Measurements from ENCODE around the gene IGSF9B. TPM values are rescaled to one million over a fixed set of nuclear protein-coding genes. Genes with fewer than 3 reads are reported as not detected.

IGSF9B gene
- total RNA-seq, 1 experiment from 2014 or later, result not detected

DNA sequence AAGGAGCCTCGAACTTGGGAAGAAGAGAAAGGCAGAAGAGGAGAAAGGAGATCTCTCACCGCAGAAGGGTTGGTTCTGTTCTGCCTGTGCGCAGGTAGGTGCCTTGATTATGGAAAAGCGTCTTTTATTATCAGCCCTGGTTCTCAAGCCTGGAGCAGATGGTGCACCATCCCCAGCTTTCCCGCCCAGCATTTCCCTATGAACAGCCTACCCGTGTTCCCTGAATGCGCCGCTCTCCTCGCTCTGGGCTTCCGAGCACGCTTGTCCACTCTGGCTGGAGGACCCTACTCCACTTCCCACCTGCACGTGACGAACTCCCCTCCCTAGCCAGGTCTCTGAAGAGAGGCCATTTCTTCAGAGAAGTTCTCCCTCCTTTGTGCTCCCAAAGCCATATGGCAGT, 15.2 kb downstream of the IGSF9B start:
- ChIA-PET CTCF (no interaction called here), POLR2A (ENCODE audit: unreplicated experiment) (no interaction called here)
- Histone ChIP-seq H4K20me1 (ENCODE audit: insufficient read depth) (no peaks in the 10 kb centered on the region), H2AFZ (no peak overlapping the region), H3K27ac (no peak overlapping the region), H3K27me3 (ENCODE audit: insufficient read depth, low read depth) (peaks cover 90% of the 10 kb centered on the region), H3K4me2 (no peak overlapping the region), H3K4me1 (replicated peaks; ENCODE audit: insufficient read depth) (no peaks in the 10 kb centered on the region), H3K9me2 (ENCODE audit: insufficient read depth) (no peaks in the 10 kb centered on the region), H3K36me3 (ENCODE audit: low read depth) (no peaks in the 10 kb centered on the region), H3K9me3 (ENCODE audit: insufficient read depth, low read depth) (no peaks in the 10 kb centered on the region), H3F3A (ENCODE audit: insufficient read depth, low read depth) (no peaks in the 10 kb centered on the region), H3K79me2 (ENCODE audit: low read depth) (no peaks in the 10 kb centered on the region), H3K4me3 (no peak overlapping the region)
- intact Hi-C loops (cut with micrococcal nuclease; ENCODE audit: unreplicated experiment), result no loop called here
- no peak for DNase-seq
- TF ChIP-seq, protein P1, sequence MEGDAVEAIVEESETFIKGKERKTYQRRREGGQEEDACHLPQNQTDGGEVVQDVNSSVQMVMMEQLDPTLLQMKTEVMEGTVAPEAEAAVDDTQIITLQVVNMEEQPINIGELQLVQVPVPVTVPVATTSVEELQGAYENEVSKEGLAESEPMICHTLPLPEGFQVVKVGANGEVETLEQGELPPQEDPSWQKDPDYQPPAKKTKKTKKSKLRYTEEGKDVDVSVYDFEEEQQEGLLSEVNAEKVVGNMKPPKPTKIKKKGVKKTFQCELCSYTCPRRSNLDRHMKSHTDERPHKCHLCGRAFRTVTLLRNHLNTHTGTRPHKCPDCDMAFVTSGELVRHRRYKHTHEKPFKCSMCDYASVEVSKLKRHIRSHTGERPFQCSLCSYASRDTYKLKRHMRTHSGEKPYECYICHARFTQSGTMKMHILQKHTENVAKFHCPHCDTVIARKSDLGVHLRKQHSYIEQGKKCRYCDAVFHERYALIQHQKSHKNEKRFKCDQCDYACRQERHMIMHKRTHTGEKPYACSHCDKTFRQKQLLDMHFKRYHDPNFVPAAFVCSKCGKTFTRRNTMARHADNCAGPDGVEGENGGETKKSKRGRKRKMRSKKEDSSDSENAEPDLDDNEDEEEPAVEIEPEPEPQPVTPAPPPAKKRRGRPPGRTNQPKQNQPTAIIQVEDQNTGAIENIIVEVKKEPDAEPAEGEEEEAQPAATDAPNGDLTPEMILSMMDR (conservative IDR thresholded peaks at IDR 0.05), result no peak
- no peak for TF ChIP-seq EZH2 (IDR thresholded peaks at IDR 0.05; ENCODE audit: low read depth)
- no TSS peak for BruUV-seq (replicated peaks)

DNA sequence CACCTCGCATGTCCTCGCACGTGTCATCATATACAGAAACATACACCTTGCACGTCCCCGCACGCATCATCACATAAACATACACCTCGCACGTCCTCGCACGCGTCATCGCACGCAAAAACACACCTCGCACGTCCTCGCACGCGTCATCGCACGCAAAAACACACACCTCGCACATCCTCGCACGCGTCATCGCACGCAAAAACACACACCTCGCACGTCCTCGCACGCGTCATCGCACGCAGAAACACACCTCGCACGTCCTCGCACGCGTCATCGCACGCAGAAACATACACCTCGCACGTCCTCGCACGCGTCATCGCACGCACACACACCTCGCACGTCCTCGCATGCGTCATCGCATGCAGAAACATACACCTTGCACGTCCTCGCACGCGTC, 16.7 kb downstream of the IGSF9B start:
- ChIA-PET POLR2A (ENCODE audit: unreplicated experiment) (no interaction called here), CTCF (no interaction called here)
- Histone ChIP-seq H3K9me2 (ENCODE audit: insufficient read depth) (no peaks in the 10 kb centered on the region), H3K4me2 (no peak overlapping the region), H3K27me3 (ENCODE audit: insufficient read depth, low read depth) (peaks cover 90% of the 10 kb centered on the region), H2AFZ (no peak overlapping the region), H3K4me3 (no peak overlapping the region), H3F3A (ENCODE audit: insufficient read depth, low read depth) (no peaks in the 10 kb centered on the region), H3K79me2 (ENCODE audit: low read depth) (no peaks in the 10 kb centered on the region), H4K20me1 (ENCODE audit: insufficient read depth) (no peaks in the 10 kb centered on the region), H3K9me3 (ENCODE audit: insufficient read depth, low read depth) (no peaks in the 10 kb centered on the region), H3K4me1 (replicated peaks; ENCODE audit: insufficient read depth) (no peaks in the 10 kb centered on the region), H3K27ac (no peak overlapping the region), H3K36me3 (ENCODE audit: low read depth) (no peaks in the 10 kb centered on the region)
- BruUV-seq (replicated peaks), result no TSS peak
- intact Hi-C loops (cut with micrococcal nuclease; ENCODE audit: unreplicated experiment), result no loop called here
- TF ChIP-seq, protein P1 (conservative IDR thresholded peaks at IDR 0.05), result no peak
- no peak for TF ChIP-seq EZH2 (IDR thresholded peaks at IDR 0.05; ENCODE audit: low read depth)
- no peak for DNase-seq

DNA sequence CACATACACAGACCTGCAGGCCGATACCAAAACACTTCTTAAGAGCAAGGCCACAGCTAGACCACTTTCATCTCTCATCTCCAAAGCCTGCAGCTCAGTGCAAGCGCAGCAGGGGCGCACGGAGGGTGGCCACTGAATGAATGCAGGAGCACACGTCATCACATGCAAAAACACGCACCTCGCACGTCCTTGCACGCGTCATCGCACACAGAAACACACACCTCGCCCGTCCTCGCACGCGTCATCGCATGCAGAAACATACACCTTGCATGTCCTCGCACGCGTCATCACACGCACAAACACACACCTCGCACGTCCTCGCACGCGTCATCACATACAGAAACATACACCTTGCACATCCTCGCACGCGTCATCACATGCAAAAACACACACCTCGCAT, 17.2 kb downstream of the IGSF9B start:
- ChIA-PET CTCF (no interaction called here), POLR2A (ENCODE audit: unreplicated experiment) (no interaction called here)
- no peak overlapping the region for H2AFZ ChIP-seq
- peaks cover 90% of the 10 kb centered on the region for H3K27me3 ChIP-seq (ENCODE audit: insufficient read depth, low read depth)
- no peaks in the 10 kb centered on the region for H3K4me1 ChIP-seq (replicated peaks; ENCODE audit: insufficient read depth)
- no peak overlapping the region for H3K4me2 ChIP-seq
- H3K9me2 ChIP-seq (ENCODE audit: insufficient read depth), result no peaks in the 10 kb centered on the region
- no peaks in the 10 kb centered on the region for H3F3A ChIP-seq (ENCODE audit: insufficient read depth, low read depth)
- no peaks in the 10 kb centered on the region for H3K9me3 ChIP-seq (ENCODE audit: insufficient read depth, low read depth)
- H3K79me2 ChIP-seq (ENCODE audit: low read depth), result no peaks in the 10 kb centered on the region
- no peak for DNase-seq
- no peaks in the 10 kb centered on the region for H3K36me3 ChIP-seq (ENCODE audit: low read depth)
- intact Hi-C loops (cut with micrococcal nuclease; ENCODE audit: unreplicated experiment), result no loop called here
- no peaks in the 10 kb centered on the region for H4K20me1 ChIP-seq (ENCODE audit: insufficient read depth)
- no peak overlapping the region for H3K27ac ChIP-seq
- no peak overlapping the region for H3K4me3 ChIP-seq
- TF ChIP-seq, protein P1 (conservative IDR thresholded peaks at IDR 0.05), result no peak
- no peak for TF ChIP-seq EZH2 (IDR thresholded peaks at IDR 0.05; ENCODE audit: low read depth)
- no TSS peak for BruUV-seq (replicated peaks)

Measured in PC-9 (cell line).